ENCODE measurements around the gene PDE6H.

The PDE6H gene

GRCh38 chr12:14972816-14973215 lies at the start of gene PDE6H:
Gene PDE6H, plus strand, starts transcription at chr12:14973042. Its CDS starts 4,971 bp downstream, at chr12:14978013.
- ATAC-seq (replicated peaks; ENCODE audit: extremely low read depth, poor library complexity, severe bottlenecking) (no peak), DNase-seq (ENCODE audit: low spot score in 2 of 2) (no peak)
- Mint-ChIP-seq H3K4me1 (peaks cover 2% of the 10 kb centered on the region), H3K36me3 (ENCODE audit: insufficient read depth) (no peaks in the 10 kb centered on the region), H3K27me3 (no peaks in the 10 kb centered on the region), H3K9me3 (no peaks in the 10 kb centered on the region), H3K27ac (ENCODE audit: low read depth) (no peak within 1 kb of the TSS), H3K4me3 (no peak within 1 kb of the TSS)

DNA sequence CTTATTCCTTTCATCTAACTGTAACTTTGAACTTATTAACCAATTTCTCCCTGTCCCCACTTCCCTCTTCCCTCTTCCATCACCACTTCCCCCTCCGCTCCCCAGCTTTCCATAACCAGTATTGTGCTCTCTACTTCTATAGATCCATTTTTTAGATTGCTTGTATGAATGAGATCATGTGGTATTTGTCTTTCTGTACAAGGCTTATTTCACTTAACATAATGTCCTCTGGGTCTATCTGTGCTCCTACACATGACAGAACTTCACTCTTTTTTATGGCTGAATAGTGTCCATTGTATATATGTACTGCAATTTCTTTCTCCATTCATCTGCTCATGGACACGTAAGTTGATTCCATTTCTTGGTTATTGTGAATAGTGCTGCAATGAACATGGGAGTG lies 48.9 kb upstream of the PDE6H start:
- peaks cover 24% of the 10 kb centered on the region for H3K36me3 Mint-ChIP-seq (ENCODE audit: insufficient read depth)
- peaks cover 25% of the 10 kb centered on the region for H3K4me1 Mint-ChIP-seq
- no peak overlapping the region for H3K27ac Mint-ChIP-seq (ENCODE audit: low read depth)
- no peak overlapping the region for H3K4me3 Mint-ChIP-seq
- H3K9me3 Mint-ChIP-seq, result no peaks in the 10 kb centered on the region
- no peaks in the 10 kb centered on the region for H3K27me3 Mint-ChIP-seq
- no peak for DNase-seq (ENCODE audit: low spot score in 2 of 2)
- ATAC-seq (replicated peaks; ENCODE audit: extremely low read depth, poor library complexity, severe bottlenecking), result no peak

DNA sequence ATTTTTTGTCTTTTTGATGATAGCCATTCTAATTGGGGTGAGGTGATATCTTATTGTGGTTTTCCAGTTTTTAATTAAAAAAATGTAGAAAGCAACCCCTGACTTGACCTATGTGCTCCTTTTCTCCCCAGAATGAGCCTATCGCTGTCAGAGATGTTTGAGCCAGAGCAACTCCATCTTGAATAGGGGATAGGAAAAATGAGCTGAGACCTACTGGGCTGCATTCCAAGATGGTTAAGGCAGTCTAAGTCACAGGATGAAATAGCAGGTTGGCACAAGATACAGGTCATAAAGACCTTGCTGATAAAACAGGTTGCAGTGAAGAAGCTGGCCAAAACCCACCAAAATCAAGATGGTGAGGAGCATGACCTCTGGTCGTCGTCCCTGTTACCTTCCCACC lies 48.3 kb upstream of the PDE6H start:
- no peaks in the 10 kb centered on the region for H3K9me3 Mint-ChIP-seq
- DNase-seq (ENCODE audit: low spot score in 2 of 2), result no peak
- H3K4me1 Mint-ChIP-seq, result peaks cover 25% of the 10 kb centered on the region
- ATAC-seq (replicated peaks; ENCODE audit: extremely low read depth, poor library complexity, severe bottlenecking), result no peak
- H3K27ac Mint-ChIP-seq (ENCODE audit: low read depth), result no peak overlapping the region
- no peak overlapping the region for H3K4me3 Mint-ChIP-seq
- no peaks in the 10 kb centered on the region for H3K27me3 Mint-ChIP-seq
- H3K36me3 Mint-ChIP-seq (ENCODE audit: insufficient read depth), result peaks cover 22% of the 10 kb centered on the region

DNA sequence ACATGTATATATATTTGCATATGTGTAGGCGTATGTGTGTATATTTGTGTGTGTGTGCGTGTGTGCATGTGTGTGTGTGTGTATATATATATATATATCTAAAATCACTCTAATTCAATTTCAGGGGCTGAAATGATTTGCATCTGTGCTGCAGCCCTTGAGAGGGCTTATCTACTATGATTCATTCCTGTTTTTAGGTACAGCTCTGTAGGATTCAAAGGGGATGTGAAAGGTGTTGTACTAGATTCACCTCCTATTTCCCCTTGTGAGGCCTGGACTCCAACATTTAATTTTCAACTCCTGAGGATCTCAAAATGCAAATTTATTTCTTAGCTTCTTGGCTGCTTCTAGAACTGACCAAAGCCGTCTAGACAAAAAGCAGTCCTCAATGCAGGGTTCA lies 45.6 kb upstream of the PDE6H start:
- Mint-ChIP-seq H3K4me1 (peaks cover 7% of the 10 kb centered on the region), H3K4me3 (no peak overlapping the region), H3K36me3 (ENCODE audit: insufficient read depth) (peaks cover 30% of the 10 kb centered on the region), H3K9me3 (no peaks in the 10 kb centered on the region), H3K27me3 (no peaks in the 10 kb centered on the region), H3K27ac (ENCODE audit: low read depth) (peak overlapping the region; percentile 52)
- no peak for DNase-seq (ENCODE audit: low spot score in 2 of 2)
- ATAC-seq (replicated peaks; ENCODE audit: extremely low read depth, poor library complexity, severe bottlenecking), result no peak

DNA sequence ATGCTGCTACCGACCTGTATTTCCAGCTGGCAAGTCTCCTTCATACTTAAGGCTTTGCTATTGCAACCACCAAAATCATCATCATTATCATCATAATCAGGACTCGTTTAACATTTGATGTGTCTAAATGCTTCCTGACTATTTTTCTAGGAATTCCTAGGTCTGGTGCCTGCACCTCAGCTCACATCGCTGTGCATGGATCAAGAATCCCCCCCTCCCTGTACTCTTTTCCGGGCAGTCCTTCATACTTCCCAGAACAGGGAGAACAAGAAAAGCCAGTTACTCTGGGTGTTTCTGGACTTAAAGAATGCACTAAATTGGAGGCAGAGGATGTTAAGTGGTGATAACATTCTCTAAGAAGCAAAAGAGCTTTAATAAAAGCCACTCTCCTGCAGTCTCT lies 43.9 kb upstream of the PDE6H start:
- DNase-seq (ENCODE audit: low spot score in 2 of 2), result no peak
- ATAC-seq (replicated peaks; ENCODE audit: extremely low read depth, poor library complexity, severe bottlenecking), result no peak
- H3K9me3 Mint-ChIP-seq, result no peaks in the 10 kb centered on the region
- H3K36me3 Mint-ChIP-seq (ENCODE audit: insufficient read depth), result peaks cover 37% of the 10 kb centered on the region
- no peaks in the 10 kb centered on the region for H3K27me3 Mint-ChIP-seq
- H3K4me3 Mint-ChIP-seq, result no peak overlapping the region
- H3K27ac Mint-ChIP-seq (ENCODE audit: low read depth), result no peak overlapping the region
- peaks cover 7% of the 10 kb centered on the region for H3K4me1 Mint-ChIP-seq

DNA sequence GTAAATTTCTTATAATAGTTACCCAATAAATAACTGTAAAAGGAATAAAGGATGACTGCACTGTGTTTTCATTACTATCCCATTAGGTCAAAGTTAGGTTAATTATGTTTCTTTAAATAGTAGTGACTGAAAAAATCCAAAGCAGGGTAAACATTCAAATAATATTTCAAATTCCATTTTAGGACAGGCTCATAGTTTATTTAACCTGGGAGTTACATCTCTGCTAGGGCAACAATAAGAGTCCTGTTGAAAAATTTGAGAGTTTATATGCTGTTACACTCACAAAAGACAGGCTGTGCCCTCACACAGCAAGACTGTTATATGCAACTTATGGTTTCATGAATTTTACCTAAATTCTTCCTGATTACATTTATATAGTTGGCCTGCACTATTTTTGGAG lies 42.5 kb upstream of the PDE6H start:
- Mint-ChIP-seq H3K36me3 (ENCODE audit: insufficient read depth) (peaks cover 37% of the 10 kb centered on the region), H3K9me3 (no peaks in the 10 kb centered on the region), H3K4me3 (no peak overlapping the region), H3K27me3 (no peaks in the 10 kb centered on the region), H3K4me1 (peaks cover 7% of the 10 kb centered on the region), H3K27ac (ENCODE audit: low read depth) (no peak overlapping the region)
- no peak for DNase-seq (ENCODE audit: low spot score in 2 of 2)
- no peak for ATAC-seq (replicated peaks; ENCODE audit: extremely low read depth, poor library complexity, severe bottlenecking)

DNA sequence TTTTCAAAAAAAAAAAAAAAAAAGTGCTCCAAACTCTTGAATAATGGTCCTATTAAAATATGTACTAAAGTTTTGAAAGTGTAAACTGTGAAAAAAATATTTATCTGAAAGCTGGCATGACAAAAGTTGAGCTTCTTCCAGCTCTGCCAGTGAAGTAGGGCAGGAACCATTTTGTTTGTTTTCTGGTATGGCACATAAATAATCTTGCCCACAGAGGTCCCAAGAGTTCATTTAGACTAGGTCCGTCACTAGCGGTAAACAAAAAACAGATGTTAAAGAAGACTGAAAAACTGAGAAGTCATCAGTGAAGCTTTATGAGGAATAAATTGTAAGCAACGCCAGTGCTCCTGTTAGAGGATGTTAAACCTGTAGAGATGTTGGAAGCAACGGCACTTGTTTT lies 41.5 kb upstream of the PDE6H start:
- DNase-seq (ENCODE audit: low spot score in 2 of 2), result no peak
- H3K4me1 Mint-ChIP-seq, result peaks cover 7% of the 10 kb centered on the region
- H3K27me3 Mint-ChIP-seq, result no peaks in the 10 kb centered on the region
- H3K27ac Mint-ChIP-seq (ENCODE audit: low read depth), result no peak overlapping the region
- ATAC-seq (replicated peaks; ENCODE audit: extremely low read depth, poor library complexity, severe bottlenecking), result no peak
- no peak overlapping the region for H3K4me3 Mint-ChIP-seq
- peaks cover 40% of the 10 kb centered on the region for H3K36me3 Mint-ChIP-seq (ENCODE audit: insufficient read depth)
- H3K9me3 Mint-ChIP-seq, result no peaks in the 10 kb centered on the region

DNA sequence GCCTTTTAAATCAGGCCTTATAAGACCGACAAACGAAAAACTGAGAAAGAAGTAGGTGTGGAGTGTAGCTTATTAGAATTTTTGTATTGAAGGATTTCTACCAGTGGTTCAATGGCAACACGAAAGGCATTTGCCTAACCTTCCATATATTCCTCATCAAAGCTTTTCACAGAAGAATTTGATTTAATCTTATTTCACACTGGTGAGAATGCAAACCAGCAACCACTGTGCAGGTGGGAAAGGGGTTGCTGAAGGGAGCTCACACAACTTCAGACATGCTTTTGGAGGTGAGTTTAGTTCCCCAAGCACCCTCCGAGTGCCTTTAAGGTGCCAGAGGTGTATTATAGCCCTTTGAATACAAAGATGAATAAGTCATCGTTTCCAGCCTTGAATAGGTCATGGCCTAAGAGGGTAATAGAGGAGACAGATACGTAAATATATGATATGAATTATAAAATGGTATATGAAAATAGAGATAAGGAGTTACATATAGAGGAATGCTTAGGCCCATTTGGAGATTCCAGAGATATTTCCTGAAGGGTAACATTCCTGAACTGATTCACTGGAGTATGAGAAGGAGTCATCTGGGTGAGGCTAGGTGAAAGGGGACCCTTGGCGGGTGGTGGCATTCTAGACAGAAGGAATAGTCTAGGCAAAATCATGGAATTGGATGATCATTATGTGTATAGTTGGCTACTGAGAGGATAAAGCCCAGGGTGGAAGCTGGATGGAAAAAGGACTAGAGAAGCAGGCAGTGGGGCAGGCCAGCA lies 40.9 kb upstream of the PDE6H start:
- Mint-ChIP-seq H3K9me3 (no peaks in the 10 kb centered on the region), H3K27ac (ENCODE audit: low read depth) (peak overlapping the region; percentile 13), H3K4me1 (peaks cover 8% of the 10 kb centered on the region), H3K27me3 (no peaks in the 10 kb centered on the region), H3K4me3 (no peak overlapping the region), H3K36me3 (ENCODE audit: insufficient read depth) (peaks cover 43% of the 10 kb centered on the region)
- no peak for ATAC-seq (replicated peaks; ENCODE audit: extremely low read depth, poor library complexity, severe bottlenecking)
- DNase-seq (ENCODE audit: low spot score in 2 of 2), result no peak

- Mint-ChIP-seq H3K27me3 (no peaks in the 10 kb centered on the region), H3K4me3 (no peak overlapping the region), H3K4me1 (peaks cover 22% of the 10 kb centered on the region), H3K27ac (ENCODE audit: low read depth) (peak overlapping the region; percentile 33), H3K9me3 (no peaks in the 10 kb centered on the region), H3K36me3 (ENCODE audit: insufficient read depth) (peaks cover 48% of the 10 kb centered on the region)
- no peak for ATAC-seq (replicated peaks; ENCODE audit: extremely low read depth, poor library complexity, severe bottlenecking)
- no peak for DNase-seq (ENCODE audit: low spot score in 2 of 2)
These were observed 38.3 kb upstream of the PDE6H start for GRCh38 chr12:14934511-14934910.

DNA sequence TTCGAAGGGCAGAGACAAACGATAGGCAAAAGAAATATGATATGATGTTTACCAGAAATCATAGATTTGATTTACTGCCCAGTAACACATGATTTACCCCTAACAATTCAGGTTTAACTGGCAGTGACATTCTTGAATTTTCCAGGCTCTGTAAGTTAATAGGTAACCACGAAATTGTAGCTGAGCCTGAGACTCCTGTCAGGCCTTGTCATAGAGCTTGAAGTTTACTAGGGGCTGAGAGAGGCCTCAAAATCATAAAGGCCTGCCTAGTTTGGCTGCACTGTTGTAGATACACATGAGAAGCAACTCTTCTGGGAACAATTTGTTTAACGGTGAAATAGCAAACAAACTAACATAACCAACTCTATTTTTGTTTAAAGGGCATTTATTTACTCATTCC lies 37.8 kb upstream of the PDE6H start:
- no peaks in the 10 kb centered on the region for H3K9me3 Mint-ChIP-seq
- no peak for ATAC-seq (replicated peaks; ENCODE audit: extremely low read depth, poor library complexity, severe bottlenecking)
- H3K4me1 Mint-ChIP-seq, result peaks cover 28% of the 10 kb centered on the region
- no peak overlapping the region for H3K4me3 Mint-ChIP-seq
- DNase-seq (ENCODE audit: low spot score in 2 of 2), result no peak
- H3K27me3 Mint-ChIP-seq, result no peaks in the 10 kb centered on the region
- H3K36me3 Mint-ChIP-seq (ENCODE audit: insufficient read depth), result peaks cover 50% of the 10 kb centered on the region
- H3K27ac Mint-ChIP-seq (ENCODE audit: low read depth), result peak overlapping the region; percentile 12

DNA sequence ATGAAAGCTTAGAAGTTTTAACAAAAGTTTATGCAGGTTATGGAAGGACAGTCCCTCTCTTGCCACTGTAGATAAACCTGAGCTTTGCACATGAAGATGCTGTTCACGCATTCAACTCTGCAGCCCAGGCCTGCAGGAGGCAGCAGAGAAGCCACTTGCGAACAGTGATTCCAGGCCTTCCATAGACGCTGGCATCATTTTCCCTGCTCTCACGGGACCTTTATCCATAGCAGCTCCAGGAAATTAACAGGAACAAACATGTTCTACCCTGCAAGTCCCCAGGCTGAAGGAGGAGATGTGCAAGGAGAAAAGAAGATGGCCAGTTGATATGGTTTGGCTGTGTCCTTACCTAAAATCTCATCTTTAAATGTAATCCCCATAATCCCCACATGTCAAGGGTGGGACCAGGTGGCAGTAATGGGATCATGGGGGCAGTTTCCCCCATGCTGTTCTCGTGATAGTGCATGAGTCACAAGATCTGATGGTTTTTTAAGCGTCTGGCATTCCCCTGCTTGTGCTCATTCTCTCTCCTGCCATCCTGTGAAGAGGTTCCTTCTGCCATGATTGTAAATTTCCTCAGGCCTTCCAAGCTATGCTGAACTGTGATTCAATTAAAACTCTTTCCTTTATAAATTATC lies 36.5 kb upstream of the PDE6H start:
- Mint-ChIP-seq H3K27me3 (no peaks in the 10 kb centered on the region), H3K4me3 (no peak overlapping the region), H3K9me3 (no peaks in the 10 kb centered on the region), H3K4me1 (peaks cover 38% of the 10 kb centered on the region), H3K27ac (ENCODE audit: low read depth) (peak overlapping the region; percentile 50), H3K36me3 (ENCODE audit: insufficient read depth) (peaks cover 51% of the 10 kb centered on the region)
- no peak for DNase-seq (ENCODE audit: low spot score in 2 of 2)
- ATAC-seq (replicated peaks; ENCODE audit: extremely low read depth, poor library complexity, severe bottlenecking), result no peak

DNA sequence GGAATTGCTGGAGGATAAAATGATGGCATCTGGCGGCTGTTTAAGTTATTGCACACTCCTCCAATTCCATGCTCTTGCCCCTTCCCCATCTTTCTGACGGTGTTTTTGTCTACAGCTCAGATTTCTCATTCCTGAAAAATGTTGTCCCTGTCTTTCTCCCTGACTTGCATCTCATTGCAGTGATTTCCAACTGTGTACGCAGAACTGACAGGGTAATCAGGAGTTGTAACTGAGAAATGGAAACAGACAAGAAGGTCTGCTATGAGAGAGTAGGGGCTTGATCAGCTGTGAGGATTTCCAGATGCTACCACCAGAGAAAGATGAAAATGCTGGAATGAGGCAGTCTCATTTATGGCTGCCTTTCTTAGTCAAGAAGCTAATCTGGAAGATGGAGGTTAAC lies 35.8 kb upstream of the PDE6H start:
- Mint-ChIP-seq H3K4me1 (peaks cover 40% of the 10 kb centered on the region), H3K36me3 (ENCODE audit: insufficient read depth) (peaks cover 52% of the 10 kb centered on the region), H3K27ac (ENCODE audit: low read depth) (peak overlapping the region; percentile 75), H3K9me3 (no peaks in the 10 kb centered on the region), H3K27me3 (no peaks in the 10 kb centered on the region), H3K4me3 (no peak overlapping the region)
- ATAC-seq (replicated peaks; ENCODE audit: extremely low read depth, poor library complexity, severe bottlenecking) (no peak), DNase-seq (ENCODE audit: low spot score in 2 of 2) (no peak)

- Mint-ChIP-seq H3K36me3 (ENCODE audit: insufficient read depth) (peaks cover 54% of the 10 kb centered on the region), H3K4me3 (no peak overlapping the region), H3K27me3 (no peaks in the 10 kb centered on the region), H3K4me1 (peaks cover 47% of the 10 kb centered on the region), H3K27ac (ENCODE audit: low read depth) (peak overlapping the region; percentile 75), H3K9me3 (no peaks in the 10 kb centered on the region)
- peak; percentile 47 for ATAC-seq (replicated peaks; ENCODE audit: extremely low read depth, poor library complexity, severe bottlenecking)
- no peak for DNase-seq (ENCODE audit: low spot score in 2 of 2)
These were observed 35.2 kb upstream of the PDE6H start for GRCh38 chr12:14937689-14938088.
